NB4 (cell line): ENCODE results near the gene KIAA1671.

Source experiments
- POLR2A ChIP-seq: IDR thresholded peaks from 2 replicates; pipeline ENCODE4 v1.6.1; 2011; ENCODE audit warnings: mild to moderate bottlenecking; ENCODE audit not compliant: insufficient read length; ENCODE audit errors: extremely low read depth
- TF ChIP-seq, protein P1 (sequence below): IDR thresholded peaks from one replicate; pipeline ENCODE4 v1.5.1; 2012; ENCODE audit warnings: low read depth, low read length

DNA sequence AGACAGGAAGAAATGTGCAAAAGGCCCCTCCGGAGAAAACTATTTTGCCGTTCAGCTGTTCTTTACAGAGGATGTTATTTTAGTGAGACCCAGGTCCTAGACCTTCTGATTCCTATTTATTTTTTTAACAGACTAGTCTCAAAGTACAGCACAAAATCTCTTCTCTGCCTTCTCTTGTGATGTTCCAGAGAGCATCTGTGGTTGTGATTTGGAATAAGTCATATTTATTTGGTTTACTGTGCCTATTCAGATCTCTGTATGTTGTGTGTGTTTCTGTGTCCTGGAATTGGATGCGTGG lies 26.1 kb upstream of the KIAA1671 start:
- TF ChIP-seq, protein P1, sequence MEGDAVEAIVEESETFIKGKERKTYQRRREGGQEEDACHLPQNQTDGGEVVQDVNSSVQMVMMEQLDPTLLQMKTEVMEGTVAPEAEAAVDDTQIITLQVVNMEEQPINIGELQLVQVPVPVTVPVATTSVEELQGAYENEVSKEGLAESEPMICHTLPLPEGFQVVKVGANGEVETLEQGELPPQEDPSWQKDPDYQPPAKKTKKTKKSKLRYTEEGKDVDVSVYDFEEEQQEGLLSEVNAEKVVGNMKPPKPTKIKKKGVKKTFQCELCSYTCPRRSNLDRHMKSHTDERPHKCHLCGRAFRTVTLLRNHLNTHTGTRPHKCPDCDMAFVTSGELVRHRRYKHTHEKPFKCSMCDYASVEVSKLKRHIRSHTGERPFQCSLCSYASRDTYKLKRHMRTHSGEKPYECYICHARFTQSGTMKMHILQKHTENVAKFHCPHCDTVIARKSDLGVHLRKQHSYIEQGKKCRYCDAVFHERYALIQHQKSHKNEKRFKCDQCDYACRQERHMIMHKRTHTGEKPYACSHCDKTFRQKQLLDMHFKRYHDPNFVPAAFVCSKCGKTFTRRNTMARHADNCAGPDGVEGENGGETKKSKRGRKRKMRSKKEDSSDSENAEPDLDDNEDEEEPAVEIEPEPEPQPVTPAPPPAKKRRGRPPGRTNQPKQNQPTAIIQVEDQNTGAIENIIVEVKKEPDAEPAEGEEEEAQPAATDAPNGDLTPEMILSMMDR: no peak
- no peak for TF ChIP-seq POLR2A
